Skeletal muscle cell (primary cell): ENCODE results near the gene SNRNP27.
"Not testable (repeated sequence)": the region's sequence is repeated elsewhere in the genome, so short reads cannot be mapped to it uniquely, and the experiment has no call there.

Source experiments
- DNase-seq: peaks from one replicate; pipeline ENCODE4 v3.0.0-alpha.2; 2010; ENCODE audit warnings: low read depth
- H3K4me3 ChIP-seq: 2 replicates; pipeline ENCODE4 v1.5.1; 2011; ENCODE audit warnings: low read depth, mild to moderate bottlenecking, control low read depth, low read length, moderate library complexity

The SNRNP27 gene

GRCh38 chr2:69944756-69945155 is 51.0 kb downstream of the SNRNP27 start:
- no peak overlapping the region for H3K4me3 ChIP-seq
- DNase-seq = no peak

GRCh38 chr2:69945441-69945840 is 51.7 kb downstream of the SNRNP27 start:
- no peak for DNase-seq

GRCh38 chr2:69945941-69946340 is 52.2 kb downstream of the SNRNP27 start:
- DNase-seq = no peak
- H3K4me3 ChIP-seq = no peak overlapping the region

More at GRCh38 chr2:69945441-69945840, 51.7 kb downstream of the SNRNP27 start:
- no peak overlapping the region for H3K4me3 ChIP-seq

- no peak for DNase-seq
- no peak overlapping the region for H3K4me3 ChIP-seq
These were observed 52.9 kb downstream of the SNRNP27 start for GRCh38 chr2:69946351-69947324.

- H3K4me3 ChIP-seq = no peak overlapping the region
- DNase-seq = no peak
These were observed 53.7 kb downstream of the SNRNP27 start for GRCh38 chr2:69947325-69947931.

GRCh38 chr2:69948032-69948962 is 54.5 kb downstream of the SNRNP27 start:
- DNase-seq = no peak
- peak overlapping the region; percentile 0 for H3K4me3 ChIP-seq

- H3K4me3 ChIP-seq = no peak overlapping the region
- DNase-seq = no peak
These were observed 55.3 kb downstream of the SNRNP27 start for GRCh38 chr2:69948963-69949645.

- H3K4me3 ChIP-seq = no peak overlapping the region
- DNase-seq = no peak
These were observed 56.5 kb downstream of the SNRNP27 start for GRCh38 chr2:69950241-69950640.

- DNase-seq, H3K4me3 ChIP-seq: not testable (repeated sequence)
These were observed 56.9 kb downstream of the SNRNP27 start for GRCh38 chr2:69950671-69951070.

- DNase-seq = no peak
- no peak overlapping the region for H3K4me3 ChIP-seq
These were observed 58.8 kb downstream of the SNRNP27 start for GRCh38 chr2:69952336-69953115.

GRCh38 chr2:69954084-69954483 is 60.3 kb downstream of the SNRNP27 start:
- DNase-seq = no peak
- H3K4me3 ChIP-seq = no peak overlapping the region
